Measurements from ENCODE around the gene ARHGAP42. TPM values are rescaled to one million over a fixed set of nuclear protein-coding genes. Genes with fewer than 3 reads are reported as not detected.

ARHGAP42 gene
- total and polyA plus RNA-seq, 9 donors, result 4.3 to 11.8 (median 7.0) TPM

DNA sequence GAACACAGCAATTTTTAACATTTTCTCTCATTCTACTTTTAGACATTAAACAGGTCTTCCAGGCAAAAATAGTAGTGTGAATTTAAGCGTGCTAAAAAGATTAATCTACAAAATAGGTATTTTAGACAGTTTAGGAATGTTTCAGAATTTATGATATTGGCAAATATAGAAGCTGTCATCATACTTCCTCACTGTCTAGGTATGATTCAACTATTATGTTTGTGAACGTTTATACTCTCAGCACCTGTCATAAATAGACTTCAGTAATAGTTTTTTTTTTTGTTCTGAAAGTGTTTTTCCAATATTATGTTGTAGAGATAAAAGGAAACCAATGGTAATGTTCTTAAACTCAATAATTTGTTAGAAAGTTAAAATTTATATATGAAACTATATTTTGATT is 103.0 kb downstream of the ARHGAP42 start:
- DNase-seq, result no peak
- TF ChIP-seq, protein P1, sequence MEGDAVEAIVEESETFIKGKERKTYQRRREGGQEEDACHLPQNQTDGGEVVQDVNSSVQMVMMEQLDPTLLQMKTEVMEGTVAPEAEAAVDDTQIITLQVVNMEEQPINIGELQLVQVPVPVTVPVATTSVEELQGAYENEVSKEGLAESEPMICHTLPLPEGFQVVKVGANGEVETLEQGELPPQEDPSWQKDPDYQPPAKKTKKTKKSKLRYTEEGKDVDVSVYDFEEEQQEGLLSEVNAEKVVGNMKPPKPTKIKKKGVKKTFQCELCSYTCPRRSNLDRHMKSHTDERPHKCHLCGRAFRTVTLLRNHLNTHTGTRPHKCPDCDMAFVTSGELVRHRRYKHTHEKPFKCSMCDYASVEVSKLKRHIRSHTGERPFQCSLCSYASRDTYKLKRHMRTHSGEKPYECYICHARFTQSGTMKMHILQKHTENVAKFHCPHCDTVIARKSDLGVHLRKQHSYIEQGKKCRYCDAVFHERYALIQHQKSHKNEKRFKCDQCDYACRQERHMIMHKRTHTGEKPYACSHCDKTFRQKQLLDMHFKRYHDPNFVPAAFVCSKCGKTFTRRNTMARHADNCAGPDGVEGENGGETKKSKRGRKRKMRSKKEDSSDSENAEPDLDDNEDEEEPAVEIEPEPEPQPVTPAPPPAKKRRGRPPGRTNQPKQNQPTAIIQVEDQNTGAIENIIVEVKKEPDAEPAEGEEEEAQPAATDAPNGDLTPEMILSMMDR (IDR thresholded peaks at IDR 0.05), result no peak
- no peak for TF ChIP-seq EP300 (IDR thresholded peaks at IDR 0.05)
- TF ChIP-seq POLR2A (IDR thresholded peaks at IDR 0.05), result no peak
- intact Hi-C loops (cut with DNase I), result no loop called here
- H3K27me3 ChIP-seq, result no peaks in the 10 kb centered on the region
- no peaks in the 10 kb centered on the region for H3K9me3 ChIP-seq
- H3K27ac ChIP-seq, result no peak overlapping the region
- 55 to 70% (median 58%) methylated on average over 2 of the region's 2 CpGs for WGBS, 3 donors
- peaks cover 3% of the 10 kb centered on the region for H3K4me1 ChIP-seq (ENCODE audit: insufficient read depth)
- no peak overlapping the region for H3K4me3 ChIP-seq
- H3K36me3 ChIP-seq, result no peaks in the 10 kb centered on the region

DNA sequence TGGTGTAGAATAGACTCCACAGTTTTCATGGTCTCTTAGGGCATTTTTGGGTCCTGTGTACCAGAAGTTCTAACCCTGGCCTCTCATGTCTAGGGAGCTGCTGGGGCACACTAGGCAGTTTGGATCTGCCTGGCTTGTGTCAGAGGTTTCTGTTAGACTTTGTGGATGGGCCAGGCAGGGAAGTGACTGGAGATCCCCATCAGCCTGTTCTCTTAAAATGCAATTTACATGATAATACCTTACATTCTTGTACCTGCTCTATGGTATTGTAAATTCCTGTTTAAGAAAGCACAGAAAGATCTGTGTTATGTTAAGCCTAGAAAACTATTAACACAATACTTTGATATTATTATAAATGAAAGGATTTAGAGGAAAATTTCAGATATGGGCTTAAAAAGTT is 104.0 kb downstream of the ARHGAP42 start:
- no peaks in the 10 kb centered on the region for H3K27me3 ChIP-seq
- no peaks in the 10 kb centered on the region for H3K4me1 ChIP-seq (ENCODE audit: insufficient read depth)
- H3K9me3 ChIP-seq, result no peaks in the 10 kb centered on the region
- H3K27ac ChIP-seq, result no peak overlapping the region
- no peaks in the 10 kb centered on the region for H3K36me3 ChIP-seq
- no peak for DNase-seq
- no peak for TF ChIP-seq EP300 (IDR thresholded peaks at IDR 0.05)
- H3K4me3 ChIP-seq, result no peak overlapping the region
- intact Hi-C loops (cut with DNase I), result no loop called here

DNA sequence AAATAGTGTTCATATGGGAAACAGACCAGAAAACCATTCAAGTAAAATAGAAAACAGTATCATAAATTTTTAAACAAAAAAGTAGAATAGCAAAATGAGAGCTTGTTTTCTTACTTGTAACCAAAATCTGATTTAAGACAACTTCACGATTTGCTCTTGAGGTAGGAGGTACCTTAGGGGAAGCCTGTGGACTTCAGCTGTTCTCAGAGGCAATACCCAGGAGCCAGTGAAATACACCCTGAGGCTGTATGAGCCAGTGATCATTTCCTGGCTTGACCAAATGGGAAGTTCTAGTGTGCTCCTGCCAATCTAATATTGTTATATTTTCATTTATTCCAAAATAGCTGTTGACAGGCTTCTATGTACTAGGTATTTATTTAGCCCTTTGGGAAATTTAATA is 104.8 kb downstream of the ARHGAP42 start:
- intact Hi-C loops (cut with DNase I), result no loop called here
- H3K4me1 ChIP-seq (ENCODE audit: insufficient read depth), result no peaks in the 10 kb centered on the region
- no peak overlapping the region for H3K4me3 ChIP-seq
- no peak for TF ChIP-seq EP300 (IDR thresholded peaks at IDR 0.05)
- H3K36me3 ChIP-seq, result no peaks in the 10 kb centered on the region
- WGBS, 3 donors, result 17 to 30% (median 22%) methylated on average over 1 of the region's 1 CpG
- H3K27me3 ChIP-seq, result no peaks in the 10 kb centered on the region
- no peak for DNase-seq
- no peaks in the 10 kb centered on the region for H3K9me3 ChIP-seq
- no peak overlapping the region for H3K27ac ChIP-seq

DNA sequence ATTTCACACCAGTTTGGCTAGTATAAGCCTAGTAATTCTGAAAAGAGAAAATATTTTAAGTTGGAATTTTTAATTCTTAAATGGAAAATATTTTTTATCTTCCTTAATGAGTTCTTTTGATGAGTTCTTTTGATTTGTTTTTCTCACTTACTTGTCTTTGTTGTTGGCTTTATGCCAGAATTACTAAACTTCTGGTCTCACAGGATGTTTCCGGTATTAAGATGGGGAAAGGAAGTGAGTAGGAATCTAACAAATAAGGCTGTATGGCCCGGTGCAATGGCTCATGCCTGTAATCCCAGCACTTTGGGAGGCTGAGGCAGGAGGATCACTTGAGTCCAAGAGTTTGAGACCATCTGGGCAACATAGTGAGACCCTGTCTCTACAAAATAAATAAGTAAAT is 106.4 kb downstream of the ARHGAP42 start:
- DNase-seq, result no peak
- H3K27ac ChIP-seq, result no peak overlapping the region
- H3K27me3 ChIP-seq, result no peaks in the 10 kb centered on the region
- no peaks in the 10 kb centered on the region for H3K36me3 ChIP-seq
- intact Hi-C loops (cut with DNase I), result no loop called here
- H3K9me3 ChIP-seq, result no peaks in the 10 kb centered on the region
- WGBS, 3 donors, result 76 to 90% (median 81%) methylated on average over 2 of the region's 2 CpGs
- TF ChIP-seq, protein P1 (IDR thresholded peaks at IDR 0.05), result no peak
- TF ChIP-seq EP300 (IDR thresholded peaks at IDR 0.05) (no peak), POLR2A (IDR thresholded peaks at IDR 0.05) (no peak)
- no peaks in the 10 kb centered on the region for H3K4me1 ChIP-seq (ENCODE audit: insufficient read depth)
- H3K4me3 ChIP-seq, result no peak overlapping the region

DNA sequence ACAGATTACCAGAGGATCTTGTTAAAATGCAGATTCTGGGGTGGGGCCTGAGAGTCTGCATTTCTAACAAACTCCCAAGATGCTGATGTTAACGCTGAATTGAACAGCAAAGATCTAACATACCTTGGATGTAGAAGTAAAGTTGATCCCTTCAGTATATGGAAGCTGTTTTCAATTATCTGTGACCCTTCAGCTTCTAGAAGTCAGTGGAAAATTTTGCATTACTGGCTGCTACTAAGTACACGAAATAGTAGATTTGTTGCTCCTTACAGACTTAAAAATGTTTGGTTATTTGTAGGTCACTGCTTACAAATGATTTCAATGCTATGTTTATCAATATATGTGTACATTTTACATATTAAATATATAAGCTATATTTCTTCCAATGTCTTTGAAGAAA is 107.4 kb downstream of the ARHGAP42 start:
- no peaks in the 10 kb centered on the region for H3K4me1 ChIP-seq (ENCODE audit: insufficient read depth)
- no peaks in the 10 kb centered on the region for H3K9me3 ChIP-seq
- DNase-seq, result no peak
- no peak for TF ChIP-seq EP300 (IDR thresholded peaks at IDR 0.05)
- no peaks in the 10 kb centered on the region for H3K36me3 ChIP-seq
- H3K27me3 ChIP-seq, result no peaks in the 10 kb centered on the region
- intact Hi-C loops (cut with DNase I), result no loop called here
- no peak overlapping the region for H3K4me3 ChIP-seq
- 80 to 93% (median 88%) methylated on average over 2 of the region's 2 CpGs for WGBS, 3 donors
- H3K27ac ChIP-seq, result no peak overlapping the region

DNA sequence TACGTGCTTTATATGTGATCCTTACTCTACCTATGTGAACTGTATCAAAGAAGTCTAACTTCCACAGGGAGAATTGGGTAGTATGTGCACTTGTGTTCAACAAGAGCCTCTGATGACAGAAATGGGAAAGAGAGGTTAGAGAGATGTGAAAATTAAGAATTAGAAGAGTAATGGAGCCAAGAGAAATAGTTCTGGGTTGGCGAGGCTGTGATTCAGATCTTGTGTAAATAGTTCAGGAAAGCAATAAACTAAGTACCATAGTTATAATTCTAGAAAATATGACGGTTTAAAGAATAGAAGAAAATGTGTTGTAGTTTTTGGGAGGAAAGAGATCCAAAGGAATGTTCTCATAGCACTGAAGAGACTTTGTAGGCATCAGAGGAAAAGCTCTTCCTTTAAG is 112.4 kb downstream of the ARHGAP42 start:
- H3K4me1 ChIP-seq (ENCODE audit: insufficient read depth), result no peaks in the 10 kb centered on the region
- intact Hi-C loops (cut with DNase I), result no loop called here
- no peak for DNase-seq
- TF ChIP-seq, protein P1 (IDR thresholded peaks at IDR 0.05), result no peak
- TF ChIP-seq EP300 (IDR thresholded peaks at IDR 0.05) (no peak), POLR2A (IDR thresholded peaks at IDR 0.05) (no peak)
- no peak overlapping the region for H3K27ac ChIP-seq
- WGBS, 3 donors, result 89 to 94% (median 92%) methylated on average over 3 of the region's 3 CpGs
- no peak overlapping the region for H3K4me3 ChIP-seq
- no peaks in the 10 kb centered on the region for H3K36me3 ChIP-seq
- no peaks in the 10 kb centered on the region for H3K27me3 ChIP-seq
- no peaks in the 10 kb centered on the region for H3K9me3 ChIP-seq

All from ovary (tissue), 9 donors.